H1 (cell line): ENCODE results near the gene REPS2.
"Not testable (repeated sequence)": the region's sequence is repeated elsewhere in the genome, so short reads cannot be mapped to it uniquely, and the experiment has no call there.

Source experiments
- ASH2L ChIP-seq: fragments of 200-600, 300-600 bp; sonication (generic); IDR thresholded peaks from one replicate; pipeline ENCODE4 v1.7.1; 2017; ENCODE audit warnings: low read length
- ATF3 ChIP-seq: IDR thresholded peaks from 2 replicates; pipeline ENCODE4 v1.6.1; 2011; ENCODE audit warnings: low read depth, mild to moderate bottlenecking, low read length; ENCODE audit not compliant: insufficient read depth
- CREB1 ChIP-seq: IDR thresholded peaks from 2 replicates; pipeline ENCODE4 v1.6.1; 2012; ENCODE audit warnings: inconsistent platforms
- CTCF ChIP-seq, 3 experiments: IDR thresholded peaks; 1 replicate in 2 of 3; 2 replicates in 1 of 3; pipeline versions ENCODE4 v1.5.1 to v1.6.1; 2011; ENCODE audit warnings: low read length in 3 of 3, mild to moderate bottlenecking in 3 of 3, inconsistent platforms in 2 of 3, low read depth in 1 of 3, moderate library complexity in 1 of 3; ENCODE audit not compliant: insufficient read depth in 1 of 3; ENCODE audit errors: control extremely low read depth in 1 of 3
- E2F6 ChIP-seq: IDR thresholded peaks from 2 replicates; pipeline ENCODE4 v1.6.1; 2012; ENCODE audit warnings: inconsistent platforms
- HDAC6 ChIP-seq: IDR thresholded peaks from one replicate; pipeline ENCODE4 v1.7.1; 2012; ENCODE audit warnings: low read depth, mild to moderate bottlenecking, inconsistent platforms, low read length, moderate library complexity
- JUN ChIP-seq: IDR thresholded peaks from 2 replicates; pipeline ENCODE4 v1.6.1; 2011; ENCODE audit warnings: low read depth, mild to moderate bottlenecking, improper control_type of control experiment, low read length
- KDM1A ChIP-seq: fragments of 200-600, 300-600 bp; sonication (generic); IDR thresholded peaks from 2 replicates; pipeline ENCODE4 v1.7.1; 2016; ENCODE audit warnings: mild to moderate bottlenecking, low read length, borderline replicate concordance
- PHF8 ChIP-seq: fragments of 200-600 bp; sonication (generic); conservative IDR thresholded peaks from 2 replicates; pipeline ENCODE4 v1.7.1; 2012; ENCODE audit warnings: low read depth, mild to moderate bottlenecking, inconsistent platforms, low read length, moderate library complexity
- POLR2A ChIP-seq, 2 experiments: IDR thresholded peaks; 1 replicate in 1 of 2; 2 replicates in 1 of 2; pipeline ENCODE4 v1.6.1; 2011; ENCODE audit warnings: low read depth in 2 of 2, low read length in 2 of 2, mild to moderate bottlenecking in 2 of 2; ENCODE audit errors: control extremely low read depth in 1 of 2

- not testable (repeated sequence) for TF ChIP-seq ASH2L; CREB1; E2F6; ATF3; POLR2A (IDR thresholded peaks at IDR 0.05; ENCODE audit: control extremely low read depth in 1 of 2, low read depth in 2 of 2, low read length in 2 of 2); JUN; PHF8; CTCF (IDR thresholded peaks at IDR 0.05; ENCODE audit: control extremely low read depth in 1 of 3, insufficient read depth in 1 of 3, low read depth in 1 of 3, low read length in 3 of 3); HDAC6; KDM1A
Observed at GRCh38 chrX:16968753-16969152, 22.3 kb downstream of the REPS2 start.
